SK-MEL-5 (cell line): ENCODE data around the gene CACNB1. TPM values are rescaled to one million over a fixed set of nuclear protein-coding genes. Genes with fewer than 3 reads are reported as not detected.
A peak's percentile ranks its signal among the peaks of the same experiment; 100 is the strongest.
"Not testable (repeated sequence)": the region's sequence is repeated elsewhere in the genome, so short reads cannot be mapped to it uniquely, and the experiment has no call there.

Experiments used
- DNase-seq: peaks from one replicate; pipeline ENCODE4 v3.0.0-alpha.2; 2016; ENCODE audit warnings: low read depth, low spot score
- in situ Hi-C: cut with HindIII; loops from 2 replicates; pipeline ENCODE4 v1.10.0; 2016; ENCODE audit warnings: low sequenced_read_pairs, high pct_unique_total_duplicates, low pct_unique_long_range_greater_than_20kb
- total RNA-seq: library from RNA; depleted of rRNA; stranded (reverse); fragments of >200 nt; shearing (Covaris generic); gene quantifications from 2 replicates; pipeline ENCODE4 v1.2.3, GENCODE V29; 2014

The CACNB1 gene
- total RNA-seq, 1 experiment from 2014 or later = 0.74 TPM

DNA sequence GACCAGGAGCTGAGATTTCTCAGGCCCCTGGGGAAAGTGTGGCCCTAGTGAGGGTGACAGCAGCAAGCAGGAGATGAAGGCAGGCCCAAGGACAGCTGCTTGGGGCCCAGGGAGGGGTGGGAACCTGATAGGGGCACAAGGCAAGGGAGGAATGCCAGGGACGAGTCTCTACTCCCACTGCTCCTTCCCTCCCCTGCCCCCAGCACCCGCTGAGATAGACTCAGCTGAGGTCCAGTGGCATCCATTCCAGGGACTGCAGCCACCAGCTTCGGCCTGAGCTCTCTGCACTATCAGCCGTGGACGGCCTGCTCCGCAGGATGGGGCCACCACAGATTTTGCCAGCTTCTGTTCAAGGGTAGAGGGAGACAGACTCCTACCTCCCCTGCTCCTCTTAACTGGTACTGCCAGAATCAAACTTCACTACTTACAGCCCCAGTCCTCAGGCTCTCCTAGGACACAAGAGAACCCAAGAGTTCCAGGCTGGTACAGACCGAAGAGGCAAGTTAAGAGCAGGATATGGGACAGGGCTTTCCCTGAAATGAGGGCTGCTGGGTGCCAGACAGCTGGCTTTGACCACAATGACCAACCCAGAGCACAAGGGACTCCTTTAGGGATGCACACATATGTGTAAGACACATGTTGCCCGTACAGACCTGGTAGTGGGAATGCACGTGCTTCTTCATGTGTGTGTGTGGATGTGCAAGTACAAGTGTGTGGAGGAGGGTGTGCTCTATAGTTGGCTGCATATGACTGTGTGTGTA is 5.5 kb downstream of the CACNB1 start:
- DNase-seq = no peak
- in situ Hi-C loops = no loop called here

DNA sequence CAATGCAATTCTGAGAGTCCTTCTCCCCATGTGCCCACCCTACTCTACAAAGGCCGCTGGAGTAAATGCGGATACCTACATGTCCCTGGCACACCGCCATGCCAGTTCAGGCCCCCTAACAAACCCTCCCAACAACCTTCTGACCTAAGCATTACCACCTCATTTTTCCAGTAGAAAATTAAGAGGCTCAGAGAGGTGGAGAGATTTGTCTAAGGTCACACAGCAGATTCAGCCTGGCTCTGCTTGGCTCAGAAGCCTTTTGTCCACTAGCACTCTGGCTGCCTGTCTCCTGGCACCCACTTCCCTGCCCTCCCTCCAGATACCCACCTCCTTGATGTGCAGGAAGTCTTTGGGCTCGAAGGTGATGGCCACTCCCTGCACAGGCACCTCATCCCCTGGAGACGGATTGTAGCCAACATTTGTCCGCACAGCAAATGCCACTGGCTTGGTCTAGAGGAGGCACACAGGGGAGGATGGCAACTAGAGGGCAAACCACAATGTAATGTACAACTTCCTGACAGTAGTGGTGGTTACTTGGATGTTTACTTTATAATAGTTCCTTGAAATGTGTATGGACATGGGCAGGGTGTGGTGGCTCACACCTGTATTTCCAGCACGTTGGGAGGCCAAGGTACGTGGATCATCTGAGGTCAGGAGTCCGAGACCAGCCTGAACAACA is 10.2 kb downstream of the CACNB1 start:
- in situ Hi-C loops = no loop called here
- no peak for DNase-seq

DNA sequence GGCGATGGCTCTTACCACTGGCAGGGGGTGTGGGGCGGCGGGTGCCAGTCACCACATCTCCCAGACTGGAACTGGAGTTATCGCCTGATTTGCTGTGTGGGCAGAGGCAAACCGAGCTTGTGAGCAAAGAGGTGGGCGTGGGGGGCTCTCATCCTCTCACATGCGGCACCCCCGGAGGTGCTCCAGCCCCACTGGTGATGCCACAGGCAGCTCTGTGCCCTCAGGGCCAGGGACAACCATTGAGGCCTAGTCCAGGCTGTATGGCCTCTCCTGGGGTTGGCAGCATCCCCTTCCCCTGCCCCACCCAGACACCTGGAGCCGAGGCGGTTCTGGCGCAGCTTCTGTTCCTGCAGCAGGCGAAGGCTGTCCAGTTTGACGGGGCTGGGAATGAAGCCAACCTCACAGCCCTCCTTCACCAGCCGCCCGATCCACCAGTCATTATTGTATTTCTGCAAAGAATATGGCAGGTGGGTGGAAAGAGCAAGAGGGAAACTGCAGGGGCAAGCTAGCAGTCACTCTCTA is 10.9 kb downstream of the CACNB1 start:
- DNase-seq = no peak
- in situ Hi-C loops = no loop called here

DNA sequence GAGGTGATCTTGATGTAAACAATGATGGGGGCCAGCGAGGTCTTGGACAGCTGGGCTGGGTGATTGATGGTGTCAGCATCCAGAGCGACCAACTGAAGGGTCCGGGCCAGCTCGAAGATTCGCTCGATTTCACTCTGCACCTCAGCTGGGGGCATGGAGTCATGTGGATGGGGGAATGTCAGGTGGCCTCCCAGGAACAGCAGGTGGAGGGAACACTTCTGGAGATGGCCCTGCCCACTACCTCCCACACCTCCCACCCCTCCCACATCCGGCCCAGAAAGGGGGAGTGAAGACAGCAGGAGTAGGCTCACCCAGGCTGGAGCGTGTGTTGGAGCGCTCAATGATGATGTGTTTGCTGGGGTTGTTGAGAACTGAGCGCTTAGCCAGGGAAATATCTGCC is 13.7 kb downstream of the CACNB1 start:
- DNase-seq = no peak
- in situ Hi-C loops = no loop called here

DNA sequence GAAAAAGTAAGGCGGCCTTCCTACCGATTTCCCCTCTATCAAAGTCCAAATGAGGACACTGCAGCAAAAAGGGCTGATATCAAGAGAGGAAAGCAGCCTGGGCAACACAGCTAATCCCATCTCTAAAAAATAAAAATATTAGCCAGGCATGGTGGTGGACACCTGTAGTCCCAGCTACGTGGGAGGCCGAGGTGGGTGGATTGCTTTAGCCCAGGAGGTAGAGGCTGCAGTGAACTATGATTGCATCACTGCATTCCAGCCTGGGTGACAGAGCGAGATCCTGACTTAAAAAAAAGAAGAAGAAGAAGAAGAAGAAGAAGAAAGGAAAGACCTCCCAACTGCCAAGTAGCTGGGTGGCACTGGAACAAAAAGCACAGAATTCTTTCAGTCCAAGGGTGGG is 14.4 kb downstream of the CACNB1 start:
- in situ Hi-C loops = no loop called here
- DNase-seq = no peak

DNA sequence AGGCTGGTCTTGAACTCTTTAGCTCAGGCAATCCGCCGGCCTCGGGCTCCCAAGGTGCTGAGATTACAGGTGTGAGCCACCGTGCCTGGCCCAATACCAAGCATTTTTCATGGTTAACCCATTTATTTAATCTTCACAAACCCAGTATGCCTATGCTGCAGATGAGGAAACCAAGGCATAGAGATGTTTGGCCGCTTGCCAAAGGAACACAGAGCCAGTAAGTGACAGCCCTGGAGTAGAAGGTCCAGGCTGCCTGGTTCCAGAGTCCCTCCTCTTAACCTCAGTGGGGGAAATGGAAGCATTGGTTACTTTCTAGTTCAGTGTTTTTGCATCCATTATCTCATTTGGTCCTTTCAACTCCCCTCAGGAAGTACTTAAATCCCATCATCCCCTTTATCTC is 16.2 kb downstream of the CACNB1 start:
- in situ Hi-C loops = no loop called here
- no peak for DNase-seq

DNA sequence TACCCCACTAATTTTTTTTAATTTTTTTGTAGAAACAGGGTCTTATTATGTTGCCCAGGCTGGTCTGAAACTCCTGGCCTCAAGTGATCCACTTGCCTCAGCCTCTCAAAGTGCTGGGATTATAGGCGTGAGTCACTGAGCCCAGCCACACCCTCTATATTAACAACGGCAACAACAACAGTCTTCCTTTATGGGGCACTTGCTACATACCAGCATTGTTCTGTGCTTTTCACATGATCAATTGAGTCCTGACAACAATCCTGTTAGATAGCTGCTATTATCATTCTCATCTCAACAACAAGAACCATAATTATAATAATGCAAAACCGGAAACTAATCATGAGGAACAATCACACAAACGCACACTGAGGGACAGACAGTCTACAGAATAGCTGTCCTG is 18.9 kb downstream of the CACNB1 start:
- peak; percentile 45 for DNase-seq
- in situ Hi-C loops = no loop called here

DNA sequence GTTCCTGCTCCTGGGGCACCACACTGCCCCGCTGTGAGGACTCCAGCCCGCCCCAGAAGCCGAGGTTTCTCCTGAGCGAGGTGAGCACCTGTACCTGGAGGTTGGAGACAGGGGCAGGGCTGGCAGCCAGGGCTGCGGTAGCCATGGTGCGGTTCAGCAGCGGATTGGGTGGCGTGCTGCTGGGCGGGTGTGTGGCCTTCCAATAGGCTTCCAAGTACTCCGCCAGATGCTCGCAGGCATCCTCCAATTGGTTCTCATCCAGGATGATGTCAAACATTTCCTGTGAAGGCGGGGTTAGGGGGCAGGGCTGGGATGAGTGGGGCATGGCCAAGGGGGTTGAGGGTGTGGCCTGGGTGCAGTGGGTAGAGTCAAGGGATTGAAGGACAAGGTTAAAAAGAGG is 20.2 kb downstream of the CACNB1 start:
- peak; percentile 42 for DNase-seq
- in situ Hi-C loops = no loop called here

DNA sequence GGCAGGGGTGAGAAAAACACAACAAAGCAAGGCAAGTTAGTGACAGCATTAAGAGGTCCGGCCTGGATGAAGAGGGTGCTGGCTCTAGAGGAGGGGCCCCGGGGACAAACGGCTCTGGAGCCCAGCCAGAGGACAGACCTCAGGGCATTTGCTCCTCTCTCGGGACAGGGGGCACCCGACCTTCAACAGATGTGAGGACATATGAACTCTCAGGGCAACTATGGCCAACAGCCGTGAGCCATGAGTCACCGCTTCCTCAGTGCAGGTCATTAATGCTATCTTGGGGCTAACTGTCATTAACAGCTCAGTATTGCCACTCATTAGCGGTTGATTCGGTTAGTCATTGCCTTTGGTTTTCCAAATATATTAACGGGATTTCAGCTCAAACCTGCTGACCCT is 21.8 kb downstream of the CACNB1 start:
- DNase-seq = no peak
- in situ Hi-C loops = no loop called here

DNA sequence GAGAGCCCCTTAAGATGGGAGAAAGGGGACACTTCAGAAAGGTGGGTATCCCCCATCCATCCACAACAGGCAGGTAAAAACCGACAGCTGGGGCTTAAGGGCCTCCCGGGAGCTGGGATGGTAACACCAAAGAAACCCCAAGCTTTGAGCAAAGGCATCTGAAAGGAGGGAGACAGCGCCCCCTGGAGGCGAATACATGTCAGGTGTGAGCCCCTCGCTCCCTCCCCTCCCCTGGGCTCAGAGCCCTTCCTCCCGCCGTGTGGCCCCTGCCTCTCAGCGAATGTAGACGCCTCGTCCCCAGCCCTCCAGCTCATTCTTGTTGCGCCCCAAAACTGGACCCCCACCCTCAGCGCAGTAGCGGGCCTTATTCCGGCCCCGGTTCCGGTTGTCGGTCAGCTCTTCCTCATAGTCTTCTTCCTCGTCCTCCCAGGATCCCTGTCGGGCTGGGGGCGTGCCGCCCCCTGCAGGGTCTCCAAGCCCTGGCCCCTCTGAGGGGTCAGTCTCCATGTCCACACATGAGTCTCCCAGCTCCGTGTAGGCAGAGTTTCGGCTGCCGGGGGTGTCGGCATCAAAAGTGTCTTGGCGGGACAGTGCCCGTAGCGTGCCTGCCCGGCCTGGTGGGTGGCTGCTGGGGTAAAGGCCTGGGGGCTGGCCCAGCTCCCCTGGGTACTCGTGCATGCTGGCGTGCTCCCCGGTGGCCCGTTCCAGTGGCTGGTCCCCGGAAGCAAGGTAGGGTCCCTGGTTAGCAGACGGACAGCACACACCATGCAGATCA is 22.4 kb downstream of the CACNB1 start:
- DNase-seq = peak; percentile 77
- in situ Hi-C loops = no loop called here

DNA sequence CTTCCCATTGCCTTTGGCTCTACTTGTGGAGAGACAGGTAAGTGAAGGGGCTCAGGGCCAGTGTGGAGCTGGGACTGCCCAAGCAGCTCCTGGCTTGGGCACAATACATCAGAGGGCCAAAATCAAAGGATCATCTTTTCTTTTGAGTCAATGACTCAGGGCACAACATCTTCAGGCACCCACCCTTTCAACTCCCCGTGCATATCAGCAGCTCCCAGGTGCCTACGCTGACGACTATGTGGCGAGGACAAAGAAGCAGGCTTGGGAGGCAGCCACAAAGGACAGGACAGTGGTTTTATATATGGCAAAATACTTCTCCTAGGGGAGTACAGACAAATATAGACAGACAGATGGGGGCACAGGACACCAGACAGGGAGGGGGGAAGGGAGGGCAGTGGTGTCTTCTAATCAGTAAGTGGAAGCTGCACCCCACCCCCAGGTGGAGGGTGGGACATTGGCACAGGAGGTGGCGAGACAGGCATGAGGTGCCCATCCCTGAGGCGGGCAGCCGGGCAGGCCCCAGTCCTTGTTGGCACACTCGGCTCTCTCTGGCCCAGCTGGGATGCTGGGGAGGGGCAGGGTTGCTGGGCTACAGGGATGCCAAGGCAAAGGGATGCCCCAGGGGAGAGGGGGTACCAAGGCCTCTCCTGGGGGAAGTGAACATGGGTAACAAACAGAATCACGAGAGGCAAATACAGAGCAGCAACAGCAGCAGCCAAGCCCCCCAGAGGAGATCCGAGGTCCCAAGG is 23.8 kb downstream of the CACNB1 start:
- no peak for DNase-seq
- in situ Hi-C loops = no loop called here

DNA sequence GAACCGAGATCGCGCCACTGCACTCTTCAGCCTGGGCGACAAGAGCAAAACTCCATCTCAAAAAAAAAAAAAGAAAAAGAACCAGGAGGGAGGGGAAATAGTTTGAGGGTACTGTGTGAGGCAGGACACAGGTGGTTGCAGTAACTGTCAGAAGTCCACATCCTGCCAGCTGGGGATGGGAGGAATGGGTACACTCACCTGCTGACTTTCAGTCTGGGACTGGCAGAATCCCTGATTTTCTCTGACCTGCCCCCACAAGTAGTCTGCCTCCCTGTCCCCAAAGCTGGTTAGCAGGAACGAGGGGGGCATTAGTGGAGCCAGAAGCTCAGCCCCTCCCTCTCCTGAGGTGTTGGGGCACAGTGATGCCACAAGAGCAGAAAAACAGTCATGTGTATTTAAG is 24.4 kb downstream of the CACNB1 start:
- DNase-seq = no peak
- in situ Hi-C loops = no loop called here

DNA sequence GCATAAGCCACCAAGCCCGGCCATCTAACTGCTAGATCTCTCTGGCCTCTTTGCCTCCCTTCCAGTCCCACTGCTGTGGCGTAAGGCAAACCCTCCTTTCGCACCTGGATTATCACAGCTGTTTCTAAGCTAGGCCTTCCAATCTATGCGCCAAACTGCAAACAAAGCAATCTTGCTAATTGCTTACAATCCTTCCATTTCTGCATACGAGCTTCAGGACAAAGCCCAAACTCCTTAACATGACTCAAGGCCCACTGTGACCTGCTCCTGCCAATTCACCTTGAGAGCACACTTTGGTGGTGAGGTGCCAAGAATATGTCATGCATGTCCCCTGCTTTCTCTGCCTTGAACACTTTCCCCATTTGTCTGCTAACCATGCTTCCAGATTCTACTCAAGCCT is 25.5 kb downstream of the CACNB1 start:
- in situ Hi-C loops = no loop called here
- no peak for DNase-seq

DNA sequence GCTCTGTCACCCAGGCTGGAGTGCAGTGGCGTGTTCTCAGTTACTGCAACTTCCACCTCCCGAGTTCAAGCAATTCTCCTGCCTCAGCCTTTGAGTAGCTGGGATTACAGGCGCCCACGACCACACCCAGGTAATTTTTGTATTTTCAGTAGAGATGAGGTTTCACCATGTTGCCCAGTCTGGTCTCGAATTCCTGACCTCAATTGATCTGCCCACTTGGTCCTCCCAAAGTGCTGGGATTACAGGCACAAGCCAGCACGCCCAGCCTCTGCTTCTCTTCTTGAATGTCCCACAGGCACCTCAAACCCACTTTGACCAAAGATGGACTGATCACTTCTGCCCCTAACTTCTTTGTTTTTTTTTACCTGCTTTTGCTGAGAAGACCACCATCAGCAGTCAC is 26.9 kb downstream of the CACNB1 start:
- in situ Hi-C loops = no loop called here
- DNase-seq = no peak

DNA sequence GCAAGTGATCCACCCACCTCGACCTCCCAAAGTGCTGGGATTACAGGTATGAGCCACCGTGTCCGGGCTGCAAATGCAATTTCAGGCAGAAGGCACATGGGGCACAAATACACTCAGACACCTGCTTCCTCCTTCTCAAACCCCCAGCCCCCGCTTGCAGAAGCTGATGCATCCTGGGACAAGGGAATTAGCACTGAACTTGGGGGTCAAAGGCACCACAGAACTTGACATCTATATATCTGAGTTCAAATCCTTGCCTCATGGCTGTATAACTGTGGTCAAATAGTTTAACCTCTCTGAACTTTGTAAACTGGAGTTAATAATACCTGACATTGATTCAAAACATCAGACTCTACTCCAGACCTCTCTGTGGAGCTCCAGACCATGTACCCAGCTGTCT is 27.4 kb downstream of the CACNB1 start:
- in situ Hi-C loops = no loop called here
- no peak for DNase-seq

DNA sequence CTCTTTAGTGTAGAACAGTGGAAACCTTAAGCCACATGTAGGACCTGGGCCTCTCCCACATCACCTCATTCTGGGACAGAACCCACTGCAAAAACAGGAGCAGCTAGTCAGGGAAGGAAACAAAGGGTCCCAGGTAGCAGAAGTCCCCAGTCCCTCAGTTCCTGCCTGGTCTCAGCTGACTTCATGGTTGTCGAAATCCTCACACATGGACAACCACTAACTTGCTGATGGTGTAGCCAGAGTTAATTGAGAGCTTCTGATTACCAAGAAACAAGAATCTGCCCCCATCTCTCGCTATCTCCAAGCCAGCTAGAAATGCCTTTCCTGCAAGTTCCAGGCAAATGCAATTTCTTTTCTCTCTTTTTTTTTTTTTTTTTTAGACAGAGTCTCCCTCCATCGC is 28.0 kb downstream of the CACNB1 start:
- DNase-seq = no peak
- in situ Hi-C loops = no loop called here

DNA sequence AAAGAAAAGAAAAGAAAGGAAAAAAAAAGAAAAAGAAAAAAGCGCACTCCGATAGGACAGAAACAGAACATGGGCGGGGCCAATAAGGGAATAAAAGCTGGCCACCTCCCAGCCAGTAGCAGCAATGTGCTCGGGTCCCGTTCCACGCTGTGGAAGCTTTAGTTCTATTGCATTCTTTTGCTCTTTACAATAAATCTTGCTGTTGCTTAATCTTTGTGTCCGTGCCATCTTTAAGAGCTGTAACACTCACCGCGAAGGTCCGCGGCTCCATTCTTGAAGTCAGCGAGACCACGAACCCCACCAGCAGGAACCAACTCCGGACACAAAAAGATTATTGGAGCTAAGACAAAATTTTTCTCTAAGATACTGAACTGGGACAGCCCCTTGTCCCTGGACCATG is 28.4 kb downstream of the CACNB1 start:
- in situ Hi-C loops = no loop called here

DNA sequence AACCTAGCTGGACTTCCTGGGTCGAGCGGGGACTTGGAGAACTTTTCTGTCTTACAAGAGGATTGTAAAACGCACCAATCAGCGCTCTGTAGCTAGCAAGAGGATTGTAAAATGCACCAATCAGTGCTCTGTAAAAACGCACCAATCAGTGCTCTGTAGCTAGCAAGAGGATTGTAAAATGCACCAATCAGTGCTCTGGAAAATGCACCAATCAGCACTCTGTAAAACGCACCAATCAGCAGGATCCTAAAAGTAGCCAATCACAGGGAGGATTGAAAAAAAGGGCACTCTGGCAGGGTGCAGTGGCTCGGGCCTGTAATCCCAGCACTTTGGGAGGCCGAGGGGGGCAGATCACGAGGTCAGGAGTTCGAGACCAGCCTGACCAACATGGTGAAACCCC is 29.0 kb downstream of the CACNB1 start:
- in situ Hi-C loops, DNase-seq: not testable (repeated sequence)

More for the DNA sequence above, 28.4 kb downstream of the CACNB1 start:
- no peak for DNase-seq
